GM21619 (cell line): ENCODE results near the gene CENPU.

Source experiments
- ATAC-seq: cut with Tn5 transposase; IDR thresholded peaks from one replicate; pipeline ENCODE4 v1.9.1; 2021; ENCODE audit not compliant: unreplicated experiment

The CENPU gene

GRCh38 chr4:184645904-184646610 is 87.8 kb downstream of the CENPU start:
- ATAC-seq = no peak

GRCh38 chr4:184644553-184645307 is 89.2 kb downstream of the CENPU start:
- no peak for ATAC-seq
